HG03066 (cell line): Measurements from ENCODE around the gene F7.
"Not testable (repeated sequence)": the region's sequence is repeated elsewhere in the genome, so short reads cannot be mapped to it uniquely, and the experiment has no call there.

Experiments used
- ATAC-seq: cut with Tn5 transposase; IDR thresholded peaks from one replicate; pipeline ENCODE4 v1.9.1; 2021; ENCODE audit warnings: low read depth; ENCODE audit not compliant: unreplicated experiment

Gene F7

GRCh38 chr13:113070855-113071254, 34.7 kb upstream of the F7 start:
- no peak for ATAC-seq

- no peak for ATAC-seq
These were observed 33.2 kb upstream of the F7 start for GRCh38 chr13:113072376-113072775.

GRCh38 chr13:113073942-113074341, 31.6 kb upstream of the F7 start:
- no peak for ATAC-seq

GRCh38 chr13:113074401-113074800, 31.2 kb upstream of the F7 start:
- ATAC-seq = no peak

- no peak for ATAC-seq
These were observed 30.7 kb upstream of the F7 start for GRCh38 chr13:113074876-113075275.

- no peak for ATAC-seq
These were observed 29.9 kb upstream of the F7 start for GRCh38 chr13:113075711-113076110.

GRCh38 chr13:113076681-113077401, 28.8 kb upstream of the F7 start:
- no peak for ATAC-seq

GRCh38 chr13:113077566-113077952, 28.0 kb upstream of the F7 start:
- no peak for ATAC-seq

GRCh38 chr13:113077953-113078901, 27.4 kb upstream of the F7 start:
- ATAC-seq = no peak

- no peak for ATAC-seq
These were observed 26.4 kb upstream of the F7 start for GRCh38 chr13:113078902-113079780.

- not testable (repeated sequence) for ATAC-seq
These were observed 25.9 kb upstream of the F7 start for GRCh38 chr13:113079781-113080080.

- ATAC-seq = no peak
These were observed 25.2 kb upstream of the F7 start for GRCh38 chr13:113080361-113080831.

GRCh38 chr13:113080901-113081521, 24.6 kb upstream of the F7 start:
- ATAC-seq = no peak

GRCh38 chr13:113082198-113083021, 23.2 kb upstream of the F7 start:
- ATAC-seq = no peak

- no peak for ATAC-seq
These were observed 22.6 kb upstream of the F7 start for GRCh38 chr13:113083022-113083373.

- ATAC-seq = no peak
These were observed 22.1 kb upstream of the F7 start for GRCh38 chr13:113083402-113084061.

GRCh38 chr13:113084094-113084942, 21.3 kb upstream of the F7 start:
- ATAC-seq = no peak

GRCh38 chr13:113084943-113085540, 20.5 kb upstream of the F7 start:
- ATAC-seq = no peak
